ENCODE data around the gene YWHAE. TPM values are rescaled to one million over a fixed set of nuclear protein-coding genes. Genes with fewer than 3 reads are reported as not detected.

The YWHAE gene
- total RNA-seq, 4 donors from 2014 or later = 505 to 758 (median 567) TPM

GRCh38 chr17:1328437-1328836 is 71.6 kb downstream of the YWHAE start:
- Histone ChIP-seq H3K36me3 (no peaks in the 10 kb centered on the region), H3K27me3 (no peaks in the 10 kb centered on the region), H3K27ac (no peak overlapping the region), H3K4me1 (peaks cover 0 to 7% (median 3%) of the 10 kb centered on the region in 3 donors), H3K9me3 (no peaks in the 10 kb centered on the region), H3K4me3 (no peak overlapping the region)
- no peak for TF ChIP-seq POLR2A (IDR thresholded peaks at IDR 0.05)
- no peak for TF ChIP-seq CTCF (IDR thresholded peaks at IDR 0.05)
- intact Hi-C loops (cut with DNase I) = no loop called here
- no peak for DNase-seq
- 23% methylated on average over 3 of the region's 7 CpGs; no CpG with 5 or more reads in 1 of the 2 donors for WGBS, 2 donors

GRCh38 chr17:1325766-1326165 is 74.3 kb downstream of the YWHAE start:
- Histone ChIP-seq H3K36me3 (no peaks in the 10 kb centered on the region), H3K4me1 (no peaks in the 10 kb centered on the region), H3K27me3 (peaks cover 0 to 5% (median 0%) of the 10 kb centered on the region in 4 donors), H3K4me3 (no peak overlapping the region), H3K9me3 (no peaks in the 10 kb centered on the region), H3K27ac (no peak overlapping the region)
- TF ChIP-seq CTCF (IDR thresholded peaks at IDR 0.05) (no peak), POLR2A (IDR thresholded peaks at IDR 0.05) (no peak)
- intact Hi-C loops (cut with DNase I) = no loop called here
- DNase-seq = no peak
- WGBS, 2 donors = 74 to 80% methylated on average over 12 of the region's 12 CpGs

GRCh38 chr17:1324201-1324771 is 75.7 kb downstream of the YWHAE start:
- peaks cover 0 to 8% (median 0%) of the 10 kb centered on the region in 4 donors for H3K27me3 ChIP-seq
- DNase-seq = no peak
- intact Hi-C loops (cut with DNase I) = no loop called here
- TF ChIP-seq CTCF (IDR thresholded peaks at IDR 0.05) (no peak), POLR2A (IDR thresholded peaks at IDR 0.05) (no peak)
- H3K36me3 ChIP-seq = no peaks in the 10 kb centered on the region
- no peak overlapping the region for H3K27ac ChIP-seq
- H3K9me3 ChIP-seq = no peaks in the 10 kb centered on the region
- no peak overlapping the region for H3K4me3 ChIP-seq
- 72 to 81% methylated on average over 27 of the region's 27 CpGs for WGBS, 2 donors
- H3K4me1 ChIP-seq = no peaks in the 10 kb centered on the region

GRCh38 chr17:1323336-1323735 is 76.7 kb downstream of the YWHAE start:
- no peaks in the 10 kb centered on the region for H3K36me3 ChIP-seq
- WGBS, 2 donors = 80 to 87% methylated on average over 11 to 17 of the region's 19 CpGs
- H3K27me3 ChIP-seq = peaks cover 0 to 11% (median 0%) of the 10 kb centered on the region in 4 donors
- intact Hi-C loops (cut with DNase I) = no loop called here
- H3K27ac ChIP-seq = no peak overlapping the region
- DNase-seq = no peak
- no peaks in the 10 kb centered on the region for H3K4me1 ChIP-seq
- no peaks in the 10 kb centered on the region for H3K9me3 ChIP-seq
- no peak overlapping the region for H3K4me3 ChIP-seq
- TF ChIP-seq CTCF (IDR thresholded peaks at IDR 0.05) = no peak
- TF ChIP-seq POLR2A (IDR thresholded peaks at IDR 0.05) = no peak

GRCh38 chr17:1322480-1322879 is 77.5 kb downstream of the YWHAE start:
- Histone ChIP-seq H3K4me1 (no peaks in the 10 kb centered on the region), H3K36me3 (no peaks in the 10 kb centered on the region), H3K4me3 (no peak overlapping the region), H3K27me3 (peaks cover 0 to 11% (median 0%) of the 10 kb centered on the region in 4 donors), H3K9me3 (no peaks in the 10 kb centered on the region), H3K27ac (no peak overlapping the region)
- WGBS, 2 donors = 69 to 74% methylated on average over 10 of the region's 10 CpGs
- TF ChIP-seq POLR2A (IDR thresholded peaks at IDR 0.05) (no peak), CTCF (IDR thresholded peaks at IDR 0.05) (no peak)
- no peak for DNase-seq
- intact Hi-C loops (cut with DNase I) = no loop called here

Data from esophagus squamous epithelium (tissue), 5 donors.